HepG2 (cell line): ENCODE measurements around the gene NAA16. TPM values are rescaled to one million over a fixed set of nuclear protein-coding genes. Genes with fewer than 3 reads are reported as not detected.
A peak's percentile ranks its signal among the peaks of the same experiment; 100 is the strongest.

ENCODE experiments used
- ARID5B ChIP-seq: IDR thresholded peaks from 2 replicates; pipeline ENCODE4 v1.4.0; 2020; ENCODE audit warnings: mild to moderate bottlenecking, missing genetic modification reagents
- CBX1 ChIP-seq: IDR thresholded peaks from one replicate; pipeline ENCODE4 v1.6.1; 2016; ENCODE audit warnings: antibody characterized with exemption, low read depth
- CSRNP1 ChIP-seq: sonication (generic); formaldehyde crosslinking; IDR thresholded peaks from 2 replicates; pipeline ENCODE4 v1.8.1; 2023; ENCODE audit warnings: mild to moderate bottlenecking, missing genetic modification reagents
- ELF4 ChIP-seq: sonication (generic); formaldehyde crosslinking; IDR thresholded peaks from 2 replicates; pipeline ENCODE4 v1.5.0; 2020; ENCODE audit warnings: missing genetic modification reagents, mild to moderate bottlenecking, moderate library complexity, borderline replicate concordance
- KDM2A ChIP-seq: sonication (generic); formaldehyde crosslinking; IDR thresholded peaks from 2 replicates; pipeline ENCODE4 v1.4.0; 2020; ENCODE audit warnings: low read depth, missing genetic modification reagents, borderline replicate concordance
- KDM3A ChIP-seq: IDR thresholded peaks from 2 replicates; pipeline ENCODE4 v1.6.1; 2018; ENCODE audit warnings: low read depth, missing compliant biosample characterization
- MED13 ChIP-seq: sonication (generic); formaldehyde crosslinking; IDR thresholded peaks from 2 replicates; pipeline ENCODE4 v1.5.0; 2020; ENCODE audit warnings: missing genetic modification reagents
- NFIC ChIP-seq: IDR thresholded peaks from 2 replicates; pipeline ENCODE4 v1.6.1; 2012; ENCODE audit warnings: mild to moderate bottlenecking, low read length, inconsistent platforms
- PHB2 ChIP-seq: fragments of 450-650 bp; IDR thresholded peaks from 2 replicates; pipeline ENCODE4 v1.6.1; 2018; ENCODE audit not compliant: partially characterized antibody
- PHF21A ChIP-seq: sonication (generic); formaldehyde crosslinking; IDR thresholded peaks from 2 replicates; pipeline ENCODE4 v1.5.0; 2020; ENCODE audit warnings: mild to moderate bottlenecking, missing genetic modification reagents
- SIX4 ChIP-seq: sonication (generic); formaldehyde crosslinking; IDR thresholded peaks from 2 replicates; pipeline ENCODE4 v1.4.0; 2020; ENCODE audit warnings: missing genetic modification reagents
- SMYD3 ChIP-seq: sonication (generic); formaldehyde crosslinking; IDR thresholded peaks from 2 replicates; pipeline ENCODE4 v1.8.1; 2023; ENCODE audit warnings: mild to moderate bottlenecking, missing genetic modification reagents
- SNRNP70 ChIP-seq: fragments of 200-400 bp; formaldehyde crosslinking; IDR thresholded peaks from 2 replicates; pipeline ENCODE4 v1.6.1; 2017; ENCODE audit warnings: mild to moderate bottlenecking, low read depth, low read length, moderate library complexity
- ZFP36 ChIP-seq: fragments of 150-350 bp; IDR thresholded peaks from 2 replicates; pipeline ENCODE4 v1.6.1; 2018; ENCODE audit warnings: borderline replicate concordance, low read length, low read depth; ENCODE audit not compliant: partially characterized antibody
- ZNF142 ChIP-seq: sonication (generic); formaldehyde crosslinking; IDR thresholded peaks from 2 replicates; pipeline ENCODE4 v1.4.0; 2020; ENCODE audit warnings: missing genetic modification reagents
- ZNF260 ChIP-seq: sonication (generic); formaldehyde crosslinking; IDR thresholded peaks from 2 replicates; pipeline ENCODE4 v1.4.0; 2020; ENCODE audit warnings: missing genetic modification reagents, low read depth, mild to moderate bottlenecking, borderline replicate concordance
- ZNF382 ChIP-seq: sonication (generic); formaldehyde crosslinking; IDR thresholded peaks from 2 replicates; pipeline ENCODE4 v1.5.0; 2020; ENCODE audit warnings: missing genetic modification reagents, mild to moderate bottlenecking, borderline replicate concordance
- ZNF557 ChIP-seq: sonication (generic); formaldehyde crosslinking; IDR thresholded peaks from 2 replicates; pipeline ENCODE4 v1.4.0; 2020; ENCODE audit warnings: missing genetic modification reagents
- ZNF580 ChIP-seq: IDR thresholded peaks from 2 replicates; pipeline ENCODE4 v1.6.1; 2016; ENCODE audit warnings: low read depth, borderline replicate concordance
- ZNF747 ChIP-seq: sonication (generic); formaldehyde crosslinking; IDR thresholded peaks from 2 replicates; pipeline ENCODE4 v1.8.1; 2023; ENCODE audit warnings: missing genetic modification reagents, mild to moderate bottlenecking, borderline replicate concordance
- polyA plus RNA-seq, 8 experiments: library from polyadenylated mRNA; depleted of rRNA in 3 of 8; stranded (reverse) in 7 of 8; unstranded in 1 of 8; fragments of >200 nt; fragmentation: Illumina TruSeq in 4 of 8; extraction: Trizol in 4 of 8; gene quantifications; 2 replicates each; pipeline versions ENCODE4 v1.2.1 to v1.2.3, GENCODE V29; 2011 to 2016; ENCODE audit warnings: low read depth in 4 of 8, missing spikeins in 1 of 8, mixed read lengths in 1 of 8; ENCODE audit not compliant: insufficient read depth in 1 of 8
- total RNA-seq, 5 experiments: library from RNA; depleted of rRNA; stranded (reverse); fragments of >200 nt; fragmentation: Illumina TruSeq; extraction: Trizol; gene quantifications; 2 replicates each; pipeline ENCODE4 v1.2.3, GENCODE V29; 2016; ENCODE audit warnings: low read depth in 1 of 5

NAA16 gene
- total and polyA plus RNA-seq, 2 of the 13 experiments (the other 11 are each of a cell fraction or from before 2014, with no cell fraction given) = 9.2 to 15.1 TPM

GRCh38 chr13:41289463-41289881 lies 21.6 kb upstream of the NAA16 start (continued):
- TF ChIP-seq PHF21A (peak; percentile 69; the same call in 1 of the 2 replicates), ZNF260 (CRISPR knock-in tag) (no peak), ZFP36 (no peak), SIX4 (CRISPR knock-in tag) (0 out of 2 replicates have a peak, but pooled peaks have one; percentile 21), MED13 (no peak), SNRNP70 (no peak), ZNF142 (CRISPR knock-in tag) (no peak), ARID5B (peak; percentile 92), KDM3A (CRISPR knock-in tag) (no peak), CBX1 (no peak), CSRNP1 (CRISPR knock-in tag) (no peak), ZNF580 (CRISPR knock-in tag) (no peak), ELF4 (CRISPR knock-in tag) (no peak), SMYD3 (CRISPR knock-in tag) (no peak), KDM2A (no peak; the same call in 1 of the 2 replicates), ZNF557 (CRISPR knock-in tag) (no peak), NFIC (0 out of 2 replicates have a peak, but pooled peaks have one; percentile 55), PHB2 (no peak), ZNF747 (no peak), ZNF382 (CRISPR knock-in tag) (no peak)
